Mucosa of stomach (tissue), 1 donor: ENCODE data around the gene TOP1.

Experiments used
- H3K27me3 ChIP-seq: one replicate; pipeline ENCODE4 v1.7.0; 2013; ENCODE audit warnings: mild to moderate bottlenecking, low read length; ENCODE audit not compliant: control insufficient read depth, insufficient read depth
- H3K36me3 ChIP-seq: one replicate; pipeline ENCODE4 v1.7.0; 2013; ENCODE audit warnings: low read length; ENCODE audit not compliant: control insufficient read depth, insufficient read depth
- H3K4me1 ChIP-seq: one replicate; pipeline ENCODE4 v1.7.0; 2013; ENCODE audit warnings: mild to moderate bottlenecking, low read length; ENCODE audit not compliant: control insufficient read depth, insufficient read depth
- H3K4me3 ChIP-seq: one replicate; pipeline ENCODE4 v1.7.0; 2013; ENCODE audit warnings: low read length
- H3K9ac ChIP-seq: one replicate; pipeline ENCODE4 v1.7.0; 2013; ENCODE audit warnings: mild to moderate bottlenecking, low read length, moderate library complexity
- H3K9me3 ChIP-seq: one replicate; pipeline ENCODE4 v1.7.0; 2013; ENCODE audit warnings: mild to moderate bottlenecking, low read length, moderate library complexity; ENCODE audit not compliant: control insufficient read depth
- donor health status: Pancreatic carcinoma.

Gene TOP1

GRCh38 chr20:41029150-41029901 is 704 bp downstream of the TOP1 start:
- peaks cover 31% of the 10 kb centered on the region for H3K4me1 ChIP-seq
- peak overlapping the region; percentile 69 for H3K4me3 ChIP-seq
- peak overlapping the region; percentile 98 for H3K9ac ChIP-seq
- H3K36me3 ChIP-seq = no peaks in the 10 kb centered on the region
- H3K27me3 ChIP-seq = no peaks in the 10 kb centered on the region
- no peaks in the 10 kb centered on the region for H3K9me3 ChIP-seq

DNA sequence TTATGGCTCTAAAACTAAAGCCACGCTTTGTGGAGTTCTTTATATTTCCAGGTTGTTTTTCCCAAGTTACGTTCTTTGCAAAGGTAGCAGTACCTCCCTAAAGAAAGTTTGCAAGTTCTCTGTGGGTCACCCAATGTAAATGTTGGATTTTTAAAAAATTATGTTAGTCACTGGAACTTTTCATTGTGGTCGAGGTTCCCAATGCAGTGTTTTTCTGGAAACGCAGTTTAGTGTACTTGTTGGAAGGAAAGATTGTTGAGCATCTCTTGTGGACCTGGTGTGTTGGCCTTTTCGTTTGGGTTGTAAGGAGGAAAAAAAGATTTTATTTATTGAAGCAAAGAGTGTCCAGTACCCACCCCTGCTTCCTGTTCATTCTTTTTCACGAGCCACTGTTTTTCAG is 1.4 kb downstream of the TOP1 start:
- no peaks in the 10 kb centered on the region for H3K27me3 ChIP-seq
- peak overlapping the region; percentile 98 for H3K9ac ChIP-seq
- H3K4me3 ChIP-seq = peak overlapping the region; percentile 69
- H3K9me3 ChIP-seq = no peaks in the 10 kb centered on the region
- H3K36me3 ChIP-seq = no peaks in the 10 kb centered on the region
- peaks cover 31% of the 10 kb centered on the region for H3K4me1 ChIP-seq

GRCh38 chr20:41030531-41031242 is 2.1 kb downstream of the TOP1 start:
- Histone ChIP-seq H3K36me3 (no peaks in the 10 kb centered on the region), H3K9ac (peak overlapping the region; percentile 98), H3K4me1 (peaks cover 31% of the 10 kb centered on the region), H3K27me3 (no peaks in the 10 kb centered on the region), H3K9me3 (no peaks in the 10 kb centered on the region), H3K4me3 (peak overlapping the region; percentile 45)

GRCh38 chr20:41031243-41031619 is 2.6 kb downstream of the TOP1 start:
- Histone ChIP-seq H3K4me3 (peak overlapping the region; percentile 45), H3K9me3 (no peaks in the 10 kb centered on the region), H3K4me1 (peaks cover 31% of the 10 kb centered on the region), H3K36me3 (no peaks in the 10 kb centered on the region), H3K27me3 (no peaks in the 10 kb centered on the region), H3K9ac (no peak overlapping the region)

DNA sequence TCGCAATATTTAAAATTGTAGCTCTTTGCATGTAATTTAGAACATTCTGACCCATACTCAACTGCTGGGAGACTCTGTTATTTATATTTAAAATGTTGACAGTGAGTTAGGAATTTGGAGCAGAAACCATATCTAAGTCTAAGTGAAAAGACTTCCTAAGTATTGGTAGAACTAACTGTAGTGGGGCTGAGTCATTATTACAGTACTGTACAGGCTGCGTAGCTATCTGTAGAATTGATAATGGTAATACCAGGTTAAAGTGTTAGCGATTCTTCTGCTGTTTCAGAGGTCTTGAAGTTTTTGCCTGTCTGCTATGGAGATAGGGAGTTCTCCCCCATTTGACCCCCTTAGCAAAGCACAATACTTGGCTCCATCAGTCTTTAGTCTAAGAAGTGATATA is 3.6 kb downstream of the TOP1 start:
- Histone ChIP-seq H3K36me3 (no peaks in the 10 kb centered on the region), H3K27me3 (no peaks in the 10 kb centered on the region), H3K4me3 (no peak overlapping the region), H3K4me1 (peaks cover 31% of the 10 kb centered on the region), H3K9me3 (no peaks in the 10 kb centered on the region), H3K9ac (no peak overlapping the region)

DNA sequence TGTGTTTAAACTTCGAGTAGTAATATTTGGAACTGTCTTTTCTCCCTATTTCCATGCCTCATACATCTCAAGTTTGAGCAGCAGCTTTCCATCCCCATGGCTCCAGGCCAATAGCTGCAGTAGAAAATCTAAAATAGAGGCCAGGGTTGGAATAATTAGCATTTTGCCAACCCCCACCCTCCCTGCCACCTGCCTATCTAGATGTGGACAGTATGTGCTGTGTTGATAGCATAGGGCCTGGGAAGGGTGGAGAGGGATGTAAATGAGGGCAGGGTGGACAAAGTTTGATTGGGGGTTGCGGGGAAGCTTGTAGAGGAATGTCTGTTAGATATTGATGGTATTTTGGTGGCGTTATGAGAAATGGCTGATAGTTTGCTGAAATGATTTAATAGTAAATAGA is 5.6 kb downstream of the TOP1 start:
- no peaks in the 10 kb centered on the region for H3K36me3 ChIP-seq
- no peaks in the 10 kb centered on the region for H3K9me3 ChIP-seq
- no peaks in the 10 kb centered on the region for H3K27me3 ChIP-seq
- no peak overlapping the region for H3K9ac ChIP-seq
- no peak overlapping the region for H3K4me3 ChIP-seq
- peaks cover 27% of the 10 kb centered on the region for H3K4me1 ChIP-seq

- peaks cover 27% of the 10 kb centered on the region for H3K4me1 ChIP-seq
- H3K27me3 ChIP-seq = no peaks in the 10 kb centered on the region
- H3K36me3 ChIP-seq = no peaks in the 10 kb centered on the region
- H3K9ac ChIP-seq = no peak overlapping the region
- H3K4me3 ChIP-seq = no peak overlapping the region
- no peaks in the 10 kb centered on the region for H3K9me3 ChIP-seq
Measured at GRCh38 chr20:41035207-41035606, 6.6 kb downstream of the TOP1 start.

DNA sequence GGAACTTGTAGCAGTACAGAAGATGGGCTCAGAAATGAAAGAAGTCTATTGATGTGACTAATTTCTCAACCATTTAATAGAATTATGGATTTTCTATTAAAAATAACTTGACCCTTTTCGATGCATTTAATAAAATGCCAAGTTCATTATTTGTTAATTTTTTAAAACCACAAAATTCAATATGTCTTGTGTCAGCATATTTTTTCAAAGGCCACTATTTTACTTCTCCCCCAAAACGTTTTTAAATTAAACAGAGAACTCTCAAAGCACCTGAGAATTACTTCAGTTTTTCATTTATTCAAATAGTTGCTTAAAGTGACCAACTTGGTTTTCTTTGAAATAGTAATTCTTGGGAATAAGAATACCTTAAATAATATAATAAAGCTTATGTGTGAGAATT is 8.6 kb downstream of the TOP1 start:
- Histone ChIP-seq H3K36me3 (no peaks in the 10 kb centered on the region), H3K9ac (no peak overlapping the region), H3K4me1 (peaks cover 13% of the 10 kb centered on the region), H3K9me3 (no peaks in the 10 kb centered on the region), H3K4me3 (no peak overlapping the region), H3K27me3 (no peaks in the 10 kb centered on the region)

DNA sequence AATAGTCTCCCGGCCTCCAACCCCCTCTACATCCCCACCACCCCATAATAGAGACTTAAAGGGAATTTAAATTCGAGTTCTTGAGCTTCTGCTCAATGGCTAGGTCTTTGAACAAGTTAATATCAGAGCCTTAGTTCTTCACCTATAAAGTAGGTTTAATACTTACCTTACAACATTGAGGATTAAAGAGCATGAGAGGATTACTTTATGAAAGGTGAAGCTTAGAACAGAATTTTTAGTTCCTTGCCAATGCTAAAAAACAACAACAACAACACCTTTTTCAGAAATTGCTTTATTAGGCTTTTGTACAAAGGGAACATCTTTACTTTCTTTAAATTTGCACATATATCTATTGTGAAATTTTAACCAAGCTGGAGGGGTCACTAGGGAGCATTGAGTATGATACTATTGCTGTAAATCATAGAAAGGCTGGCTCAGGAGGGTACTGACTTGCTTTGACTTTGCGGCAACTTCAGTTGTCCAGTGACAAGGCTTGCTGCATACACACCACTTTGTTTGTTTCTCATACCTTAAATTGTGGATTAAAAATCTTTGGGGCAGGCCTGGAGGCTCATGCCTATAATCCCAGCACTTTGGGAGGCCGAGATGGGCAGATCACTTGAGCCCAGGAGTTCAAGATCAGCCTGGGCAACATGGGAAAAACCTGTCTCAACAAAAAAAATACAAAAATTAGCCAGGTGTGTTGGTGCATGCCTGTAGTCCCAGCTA is 9.7 kb downstream of the TOP1 start:
- Histone ChIP-seq H3K4me3 (no peak overlapping the region), H3K4me1 (peaks cover 7% of the 10 kb centered on the region), H3K27me3 (no peaks in the 10 kb centered on the region), H3K36me3 (no peaks in the 10 kb centered on the region), H3K9me3 (no peaks in the 10 kb centered on the region), H3K9ac (no peak overlapping the region)

- no peaks in the 10 kb centered on the region for H3K9me3 ChIP-seq
- H3K4me1 ChIP-seq = peaks cover 4% of the 10 kb centered on the region
- H3K4me3 ChIP-seq = no peak overlapping the region
- H3K9ac ChIP-seq = no peak overlapping the region
- no peaks in the 10 kb centered on the region for H3K36me3 ChIP-seq
- H3K27me3 ChIP-seq = no peaks in the 10 kb centered on the region
Measured at GRCh38 chr20:41038878-41039404, 10.3 kb downstream of the TOP1 start.

DNA sequence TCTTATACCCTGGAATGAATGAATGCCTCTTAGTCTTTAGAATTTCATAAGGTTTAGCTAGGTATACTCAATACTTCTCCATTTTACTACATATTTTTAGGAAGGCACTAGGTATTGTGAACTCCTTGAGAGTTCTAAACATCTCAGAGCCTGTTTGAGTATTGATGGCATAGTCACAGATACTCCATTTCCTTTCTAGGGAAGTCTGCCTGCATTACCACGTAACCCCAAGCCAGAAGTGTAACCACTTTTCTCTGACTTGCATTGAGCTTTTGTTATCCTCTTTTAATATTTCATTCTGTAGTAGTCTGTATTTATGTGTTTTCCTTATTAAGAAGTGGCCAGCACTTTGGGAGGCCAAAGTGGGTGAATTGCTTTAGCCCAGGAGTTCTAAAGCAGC is 12.2 kb downstream of the TOP1 start:
- H3K9ac ChIP-seq = no peak overlapping the region
- H3K27me3 ChIP-seq = no peaks in the 10 kb centered on the region
- H3K4me1 ChIP-seq = no peaks in the 10 kb centered on the region
- no peak overlapping the region for H3K4me3 ChIP-seq
- no peaks in the 10 kb centered on the region for H3K9me3 ChIP-seq
- H3K36me3 ChIP-seq = no peaks in the 10 kb centered on the region

- no peak overlapping the region for H3K9ac ChIP-seq
- no peaks in the 10 kb centered on the region for H3K27me3 ChIP-seq
- H3K9me3 ChIP-seq = no peaks in the 10 kb centered on the region
- no peaks in the 10 kb centered on the region for H3K4me1 ChIP-seq
- no peaks in the 10 kb centered on the region for H3K36me3 ChIP-seq
- no peak overlapping the region for H3K4me3 ChIP-seq
Measured at GRCh38 chr20:41041693-41042092, 13.1 kb downstream of the TOP1 start.
